GM23248 (cell line): Measurements from ENCODE around the gene RXRA. TPM values are rescaled to one million over a fixed set of nuclear protein-coding genes. Genes with fewer than 3 reads are reported as not detected.

Source experiments
- DNase-seq: peaks from one replicate; pipeline ENCODE4 v3.0.0-alpha.2; 2015
- H2AFZ ChIP-seq: fragments of 200-600 bp; sonication (generic); 2 replicates; pipeline ENCODE4 v1.6.1; 2016; ENCODE audit warnings: antibody characterized with exemption
- H3F3A ChIP-seq: fragments of 200-600 bp; sonication (generic); 2 replicates; pipeline ENCODE4 v1.6.1; 2016; ENCODE audit warnings: mild to moderate bottlenecking, antibody characterized with exemption, mixed run types; ENCODE audit not compliant: insufficient read depth
- H3K27ac ChIP-seq: fragments of 200-600 bp; sonication (generic); 2 replicates; pipeline ENCODE4 v1.5.1; 2016; ENCODE audit warnings: mild to moderate bottlenecking
- H3K27me3 ChIP-seq: fragments of 200-600 bp; sonication (generic); replicated peaks from 2 replicates; pipeline ENCODE4 v1.6.1; 2016; ENCODE audit warnings: mild to moderate bottlenecking; ENCODE audit not compliant: insufficient read depth
- H3K36me3 ChIP-seq: fragments of 200-600 bp; sonication (generic); 2 replicates; pipeline ENCODE4 v1.6.1; 2016; ENCODE audit warnings: low read depth, mild to moderate bottlenecking
- H3K4me1 ChIP-seq: fragments of 200-600 bp; sonication (generic); 2 replicates; pipeline ENCODE4 v1.6.1; 2016; ENCODE audit warnings: mild to moderate bottlenecking; ENCODE audit not compliant: insufficient read depth
- H3K4me2 ChIP-seq: fragments of 200-600 bp; sonication (generic); one replicate; pipeline ENCODE4 v1.6.1; 2016; ENCODE audit warnings: mild to moderate bottlenecking; ENCODE audit not compliant: unreplicated experiment
- H3K4me3 ChIP-seq: fragments of 200-600 bp; sonication (generic); 2 replicates; pipeline ENCODE4 v1.5.1; 2016; ENCODE audit warnings: mild to moderate bottlenecking
- H3K79me2 ChIP-seq: fragments of 200-600 bp; sonication (generic); 2 replicates; pipeline ENCODE4 v1.6.1; 2016; ENCODE audit warnings: mild to moderate bottlenecking; ENCODE audit not compliant: insufficient read depth
- H3K9ac ChIP-seq: fragments of 200-600 bp; sonication (generic); 2 replicates; pipeline ENCODE4 v1.6.1; 2016; ENCODE audit warnings: mild to moderate bottlenecking
- H3K9me2 ChIP-seq: fragments of 200-600 bp; sonication (generic); 2 replicates; pipeline ENCODE4 v1.6.1; 2016; ENCODE audit warnings: mixed run types, mild to moderate bottlenecking, moderate library complexity; ENCODE audit not compliant: insufficient read depth
- H3K9me3 ChIP-seq: fragments of 200-600 bp; sonication (generic); one replicate; pipeline ENCODE4 v1.6.1; 2017; ENCODE audit warnings: low read depth
- H4K20me1 ChIP-seq: fragments of 200-600 bp; sonication (generic); 2 replicates; pipeline ENCODE4 v1.6.0; 2016; ENCODE audit not compliant: insufficient read depth
- EZH2 ChIP-seq: fragments of 200-600 bp; sonication (generic); IDR thresholded peaks from 2 replicates; pipeline ENCODE4 v1.6.1; 2018; ENCODE audit warnings: antibody characterized with exemption, mild to moderate bottlenecking; ENCODE audit not compliant: insufficient read depth, poor library complexity, severe bottlenecking
- EZH2phosphoT487 ChIP-seq: fragments of 200-600 bp; sonication (generic); IDR thresholded peaks from 2 replicates; pipeline ENCODE4 v1.6.1; 2018; ENCODE audit warnings: antibody characterized with exemption, moderate library complexity, mild to moderate bottlenecking, low read depth; ENCODE audit not compliant: insufficient read depth
- WGBS, 2 experiments: methylation state at CpG; one replicate each; pipeline ENCODE4 v1.1.6; 2015 to 2017; ENCODE audit warnings: low lambda C conversion rate in 2 of 2, low coverage in 1 of 2; ENCODE audit errors: missing lambda C conversion rate in 2 of 2; 5-methylcytosine and 5-hydroxymethylcytosine counted together
- in situ Hi-C: fragments of 300-500 bp; cut with MboI; formaldehyde crosslinking; loops from 2 replicates; pipeline ENCODE4 v1.15.0; 2020
- polyA plus RNA-seq: library from polyadenylated mRNA; unstranded; fragments of >200 nt; fragmentation: Nextera tagmentation; extraction: Ambion mirVana; gene quantifications from 2 replicates; pipeline ENCODE4 v1.2.1, GENCODE V29; 2016
- total RNA-seq: library from RNA; depleted of rRNA; stranded (reverse); fragments of >200 nt; shearing (Covaris generic); gene quantifications from 2 replicates; pipeline ENCODE4 v1.2.3, GENCODE V29; 2014

The RXRA gene
- total and polyA plus RNA-seq, 2 experiments from 2014 or later: 3.9 to 34.8 TPM

- in situ Hi-C loops: no loop called here
- Histone ChIP-seq H3K4me2 (peak overlapping the region; percentile 39), H3F3A (no peaks in the 10 kb centered on the region), H3K4me3 (0 out of 2 replicates have a peak overlapping the region, but pooled peaks have one; percentile 16), H3K9me3 (no peaks in the 10 kb centered on the region), H3K27me3 (0 out of 2 replicates have a peak, but pooled peaks cover 2% of the 10 kb centered on the region), H3K79me2 (no peaks in the 10 kb centered on the region), H3K9me2 (no peaks in the 10 kb centered on the region), H3K4me1 (0 out of 2 replicates have a peak, but pooled peaks cover 4% of the 10 kb centered on the region), H3K27ac (no peak overlapping the region), H4K20me1 (no peaks in the 10 kb centered on the region), H3K9ac (no peak overlapping the region), H2AFZ (peak overlapping the region; percentile 22; the same call in 1 of the 2 replicates), H3K36me3 (no peaks in the 10 kb centered on the region)
- no peak for TF ChIP-seq EZH2
- no peak for TF ChIP-seq EZH2phosphoT487
- WGBS, 2 experiments: 2 to 5% methylated on average over 18 to 22 of the region's 23 CpGs
- peak; percentile 86 for DNase-seq
Observed at GRCh38 chr9:134283111-134283515, 43.1 kb upstream of the RXRA start.

- Histone ChIP-seq H3F3A (no peaks in the 10 kb centered on the region), H3K4me1 (0 out of 2 replicates have a peak, but pooled peaks cover 4% of the 10 kb centered on the region), H3K27me3 (0 out of 2 replicates have a peak, but pooled peaks cover 2% of the 10 kb centered on the region), H3K9me2 (no peaks in the 10 kb centered on the region), H3K9me3 (no peaks in the 10 kb centered on the region), H3K79me2 (no peaks in the 10 kb centered on the region), H3K9ac (no peak overlapping the region), H3K27ac (no peak overlapping the region), H2AFZ (no peak overlapping the region), H4K20me1 (no peaks in the 10 kb centered on the region), H3K4me2 (no peak overlapping the region), H3K4me3 (no peak overlapping the region), H3K36me3 (no peaks in the 10 kb centered on the region)
- no peak for DNase-seq
- in situ Hi-C loops: no loop called here
- 78 to 79% methylated on average over 14 to 15 of the region's 15 CpGs for WGBS, 2 experiments
- TF ChIP-seq EZH2phosphoT487: no peak
- TF ChIP-seq EZH2: no peak
Observed at GRCh38 chr9:134283692-134284265, 42.5 kb upstream of the RXRA start.

GRCh38 chr9:134284273-134284672, 42.0 kb upstream of the RXRA start:
- H2AFZ ChIP-seq: no peak overlapping the region
- H3F3A ChIP-seq: no peaks in the 10 kb centered on the region
- in situ Hi-C loops: no loop called here
- H3K9me2 ChIP-seq: no peaks in the 10 kb centered on the region
- no peaks in the 10 kb centered on the region for H4K20me1 ChIP-seq
- no peak overlapping the region for H3K4me3 ChIP-seq
- H3K9ac ChIP-seq: no peak overlapping the region
- H3K27me3 ChIP-seq: 0 out of 2 replicates have a peak, but pooled peaks cover 2% of the 10 kb centered on the region
- no peak overlapping the region for H3K4me2 ChIP-seq
- no peak for TF ChIP-seq EZH2phosphoT487
- TF ChIP-seq EZH2: no peak
- no peaks in the 10 kb centered on the region for H3K36me3 ChIP-seq
- no peak overlapping the region for H3K27ac ChIP-seq
- H3K9me3 ChIP-seq: no peaks in the 10 kb centered on the region
- 0 out of 2 replicates have a peak, but pooled peaks cover 4% of the 10 kb centered on the region for H3K4me1 ChIP-seq
- WGBS, 2 experiments: 48 to 56% methylated on average over 9 of the region's 9 CpGs
- DNase-seq: peak; percentile 19
- H3K79me2 ChIP-seq: no peaks in the 10 kb centered on the region

- in situ Hi-C loops: no loop called here
- H3F3A ChIP-seq: no peaks in the 10 kb centered on the region
- no peaks in the 10 kb centered on the region for H3K9me3 ChIP-seq
- WGBS, 2 experiments: 75 to 84% methylated on average over 10 to 12 of the region's 12 CpGs
- TF ChIP-seq EZH2: no peak
- no peak for TF ChIP-seq EZH2phosphoT487
- no peaks in the 10 kb centered on the region for H3K79me2 ChIP-seq
- no peak overlapping the region for H3K4me3 ChIP-seq
- H4K20me1 ChIP-seq: no peaks in the 10 kb centered on the region
- no peak overlapping the region for H3K27ac ChIP-seq
- no peak for DNase-seq
- no peak overlapping the region for H3K4me2 ChIP-seq
- H3K9ac ChIP-seq: no peak overlapping the region
- no peaks in the 10 kb centered on the region for H3K9me2 ChIP-seq
- no peaks in the 10 kb centered on the region for H3K36me3 ChIP-seq
- H3K27me3 ChIP-seq: 0 out of 2 replicates have a peak, but pooled peaks cover 2% of the 10 kb centered on the region
- no peak overlapping the region for H2AFZ ChIP-seq
- H3K4me1 ChIP-seq: 0 out of 2 replicates have a peak, but pooled peaks cover 4% of the 10 kb centered on the region
Observed at GRCh38 chr9:134284741-134285140, 41.5 kb upstream of the RXRA start.
